Right ventricle myocardium superior (tissue), 1 donor: ENCODE measurements around the gene SERPINB6. TPM values are rescaled to one million over a fixed set of nuclear protein-coding genes. Genes with fewer than 3 reads are reported as not detected.
"Not testable (repeated sequence)": the region's sequence is repeated elsewhere in the genome, so short reads cannot be mapped to it uniquely, and the experiment has no call there.

Experiments
- ATAC-seq: fragments of 200-7000 bp; cut with Tn5 transposase; one replicate; pipeline ENCODE4 v1.9.1; 2020; ENCODE audit warnings: mild to moderate bottlenecking; ENCODE audit not compliant: poor library complexity
- DNase-seq: peaks from one replicate; pipeline ENCODE4 v3.0.0-alpha.2; 2020
- intact Hi-C: fragments of 100-400 bp; cut with DNase I; formaldehyde crosslinking; loops from one replicate; pipeline ENCODE4 v1.11.2; 2022
- total RNA-seq: library from RNA; stranded (reverse); fragmentation: NEBNext Ultra II Directional; extraction: Animal tissue kit (Norgen Biotek cat#: 25700); gene quantifications from one replicate; pipeline ENCODE4 v1.2.1, GENCODE V29; 2021
- donor health status: DM: no; HTN: yes; CAD: no; lungs with severe emphysema.

SERPINB6 gene
- total RNA-seq, 1 donor from 2014 or later, result 265 TPM

DNA sequence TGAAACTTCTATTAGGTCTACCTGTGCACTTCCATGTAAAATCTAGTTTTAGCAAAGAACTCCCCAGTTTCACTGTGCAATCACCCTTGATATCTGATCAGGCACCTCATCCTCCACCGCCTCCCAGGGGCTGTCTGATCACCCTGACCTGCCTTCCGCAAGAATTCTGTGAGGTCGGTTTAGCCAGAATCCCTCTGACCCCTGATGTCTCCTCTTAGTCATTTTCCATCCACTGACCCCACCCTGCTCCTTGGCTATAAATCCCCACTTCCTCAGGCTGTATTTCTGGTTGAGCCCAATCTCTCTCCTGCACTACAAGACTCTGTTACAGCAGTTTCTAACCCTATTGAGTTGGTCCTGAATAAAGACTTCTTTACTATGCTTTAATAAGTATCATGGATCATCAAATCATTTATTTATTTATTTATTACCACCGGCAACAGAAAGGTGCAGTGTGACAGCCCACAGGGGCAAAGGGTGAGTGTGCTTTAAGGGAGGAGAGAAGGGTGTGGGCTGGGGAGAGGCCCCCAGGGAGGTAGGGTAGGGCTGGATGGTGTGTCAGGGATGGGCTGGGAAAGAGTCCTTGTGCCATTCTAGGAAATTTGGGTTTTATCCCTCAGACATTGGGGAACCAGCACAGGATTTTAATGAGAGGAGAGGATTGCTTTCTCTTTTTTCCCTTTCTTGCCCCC is 11.2 kb upstream of the SERPINB6 start:
- DNase-seq (no peak), ATAC-seq (peak; percentile 18)
- intact Hi-C loops, result loop anchor here (10.0 kb wide), 1 partner anchor 48 kb away; no protein-coding TSS in a partner anchor

DNA sequence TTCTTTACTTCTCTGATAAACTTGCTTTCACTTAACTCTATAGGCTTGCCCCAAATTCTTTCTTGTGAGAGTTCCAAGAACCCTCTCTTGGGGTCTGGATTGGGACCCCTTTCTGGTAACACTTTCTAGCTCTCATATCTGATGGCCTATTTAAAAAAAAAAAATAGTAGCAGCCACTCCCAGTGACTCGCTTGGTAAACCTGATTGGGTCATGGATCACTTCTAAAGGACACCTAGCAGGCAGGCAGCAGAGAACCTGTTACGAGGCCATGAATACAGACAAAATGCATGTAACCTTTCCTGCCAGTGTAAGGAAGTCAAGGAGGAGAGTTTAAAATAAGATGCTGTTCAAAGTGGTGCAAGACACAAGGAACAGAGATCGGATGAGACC is 9.1 kb upstream of the SERPINB6 start:
- no peak for DNase-seq
- intact Hi-C loops, result loop anchor here (10.0 kb wide), 1 partner anchor 46 kb away; no protein-coding TSS in a partner anchor
- no peak for ATAC-seq

DNA sequence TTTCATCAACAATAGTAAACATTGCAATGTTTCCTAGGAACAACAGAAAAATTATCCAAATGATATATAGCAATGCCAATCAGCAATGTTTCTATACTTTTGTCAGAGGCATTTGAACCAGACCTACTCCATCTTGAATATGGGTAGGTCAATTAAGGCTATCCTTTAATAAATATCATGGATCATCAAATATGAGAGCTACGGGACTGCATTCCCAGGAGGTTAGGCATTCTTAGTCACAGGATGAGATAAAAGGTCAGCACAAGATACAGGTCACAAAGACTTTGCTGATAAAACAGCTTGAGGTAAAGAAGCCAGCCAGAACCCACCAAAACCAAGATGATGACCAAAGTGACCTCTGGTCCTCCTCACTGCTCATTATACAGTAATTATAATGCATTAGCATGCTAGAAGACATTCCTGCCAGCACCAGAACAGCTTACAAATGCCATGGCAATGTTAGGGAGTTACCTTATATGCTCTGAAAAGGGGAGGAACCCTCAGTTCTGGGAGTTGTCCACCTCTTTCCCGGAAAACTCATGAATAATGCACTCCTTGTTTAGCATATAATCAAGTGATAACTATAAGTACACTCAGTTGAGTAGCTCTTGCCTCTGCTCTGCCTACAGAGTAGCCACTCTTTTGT is 8.6 kb upstream of the SERPINB6 start:
- intact Hi-C loops, result loop anchor here (10.0 kb wide), 1 partner anchor 45 kb away; no protein-coding TSS in a partner anchor
- ATAC-seq (no peak), DNase-seq (no peak)

DNA sequence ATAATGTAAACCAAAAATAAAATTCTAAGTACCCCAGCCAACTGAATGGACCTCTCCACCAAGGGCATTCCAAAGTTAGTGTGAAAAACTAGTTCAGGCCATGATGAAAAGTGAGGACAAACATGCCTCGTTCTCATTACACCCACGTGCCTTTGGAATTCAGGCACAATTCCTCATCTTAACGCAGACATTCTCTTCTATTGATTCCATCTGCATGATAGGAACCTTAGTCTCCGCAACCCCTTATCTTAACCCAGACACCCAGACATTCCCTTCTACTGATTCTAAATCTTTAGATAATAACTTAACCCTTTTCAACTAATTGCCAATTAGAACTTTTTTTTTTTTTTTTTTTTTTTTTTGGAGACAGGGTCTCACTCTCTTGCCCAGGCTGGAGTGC is 7.6 kb upstream of the SERPINB6 start:
- no peak for DNase-seq
- ATAC-seq, result no peak
- intact Hi-C loops, result no loop called here

DNA sequence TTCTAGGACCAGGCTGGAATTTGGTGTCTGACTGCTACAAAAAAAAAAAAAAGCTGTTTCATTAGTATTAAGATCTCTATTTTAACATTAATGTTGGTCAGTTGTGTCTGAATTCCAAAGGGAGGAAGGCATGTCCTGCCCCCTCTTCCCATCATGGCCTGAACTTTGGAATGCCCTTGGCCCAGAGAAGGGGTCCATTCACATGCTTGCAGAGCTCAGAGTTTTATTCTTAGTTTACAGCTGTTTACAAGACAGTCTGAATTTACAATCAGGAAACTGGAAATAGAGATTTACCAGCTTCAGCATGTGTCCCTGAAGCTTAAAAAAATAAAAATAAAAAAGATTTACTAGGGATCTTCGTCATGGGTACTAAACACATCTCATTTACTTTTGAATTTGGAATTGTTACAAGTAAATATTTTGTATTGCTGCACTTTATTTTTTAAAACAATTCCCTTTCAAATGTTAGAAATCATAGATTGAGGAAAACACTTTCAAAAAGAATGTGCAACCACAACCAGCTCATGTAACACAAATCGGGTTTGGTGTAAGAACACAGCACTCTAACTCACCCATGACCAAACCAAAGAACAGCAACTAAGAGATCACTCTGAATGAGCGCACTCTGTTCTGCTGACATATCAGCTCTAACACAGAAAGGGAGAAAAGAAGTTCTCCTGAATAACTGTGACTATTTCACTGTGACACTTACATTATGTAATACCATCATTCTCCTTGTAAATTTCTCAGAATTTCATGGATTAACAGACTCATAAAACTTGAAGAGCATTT is 6.6 kb upstream of the SERPINB6 start:
- ATAC-seq, result no peak
- no peak for DNase-seq
- intact Hi-C loops, result no loop called here

DNA sequence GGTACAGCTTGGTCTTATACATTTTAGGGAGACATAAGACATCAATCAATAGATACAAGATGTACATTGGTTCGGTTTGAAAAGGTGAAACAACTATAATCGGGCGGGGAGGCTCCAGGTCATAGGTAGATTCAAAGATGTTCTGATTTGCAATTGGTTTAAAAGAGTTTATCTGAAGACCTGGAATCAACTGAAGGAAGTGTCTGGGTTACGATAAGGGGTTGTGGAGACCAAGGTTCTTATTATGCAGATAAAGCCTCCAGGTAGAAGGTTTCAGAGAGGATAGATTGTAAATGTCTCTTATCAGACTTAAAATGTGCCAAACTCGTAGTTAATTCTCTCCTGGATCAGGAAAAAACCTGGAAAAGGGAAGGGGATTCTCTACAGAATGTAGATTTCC is 5.9 kb upstream of the SERPINB6 start:
- DNase-seq (no peak), ATAC-seq (no peak)
- intact Hi-C loops, result no loop called here

DNA sequence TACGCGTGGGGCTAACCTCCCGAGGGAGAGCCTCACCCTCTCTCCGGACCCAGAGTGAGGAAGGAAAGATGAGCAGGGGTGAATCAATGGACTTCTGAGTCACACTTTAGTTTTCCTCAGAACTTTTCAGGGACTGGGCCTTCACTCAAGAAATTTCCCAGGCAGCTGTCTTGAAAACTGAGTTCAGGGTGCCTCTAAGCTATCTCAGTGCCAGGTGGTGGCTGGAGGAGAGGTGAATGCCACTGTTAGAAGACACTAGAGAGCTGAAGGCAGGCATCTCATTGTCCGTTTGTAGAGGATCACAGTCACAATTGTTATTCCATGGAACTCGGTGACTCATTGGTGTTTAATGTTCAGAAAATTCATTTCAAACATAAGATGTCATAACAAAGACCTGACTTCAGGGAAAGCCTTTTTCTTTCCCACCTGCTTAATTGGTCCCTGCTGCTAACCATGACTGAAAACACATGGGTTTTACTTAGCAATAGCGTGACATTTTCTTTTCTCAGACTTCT is 5.3 kb upstream of the SERPINB6 start:
- no peak for ATAC-seq
- intact Hi-C loops, result no loop called here
- DNase-seq, result no peak

DNA sequence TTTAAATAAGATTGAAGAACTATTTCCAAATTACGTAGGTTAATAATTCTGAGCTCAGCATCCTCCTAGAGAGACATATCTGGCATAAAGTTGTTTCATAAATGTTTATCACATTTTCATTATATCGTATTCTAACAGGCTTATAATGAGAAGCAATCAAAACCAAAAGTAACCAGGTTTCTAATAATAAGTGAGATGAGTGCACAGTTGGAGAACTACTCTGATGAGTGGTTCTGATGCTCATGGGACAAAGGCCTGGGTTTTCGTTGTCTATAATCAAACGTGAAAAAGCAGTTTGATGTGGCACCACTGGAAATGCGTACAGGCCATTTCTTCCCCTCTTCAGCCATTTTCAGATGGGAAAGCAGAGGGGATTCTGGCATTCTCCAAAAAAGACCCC is 4.7 kb upstream of the SERPINB6 start:
- ATAC-seq (no peak), DNase-seq (no peak)
- intact Hi-C loops, result no loop called here

DNA sequence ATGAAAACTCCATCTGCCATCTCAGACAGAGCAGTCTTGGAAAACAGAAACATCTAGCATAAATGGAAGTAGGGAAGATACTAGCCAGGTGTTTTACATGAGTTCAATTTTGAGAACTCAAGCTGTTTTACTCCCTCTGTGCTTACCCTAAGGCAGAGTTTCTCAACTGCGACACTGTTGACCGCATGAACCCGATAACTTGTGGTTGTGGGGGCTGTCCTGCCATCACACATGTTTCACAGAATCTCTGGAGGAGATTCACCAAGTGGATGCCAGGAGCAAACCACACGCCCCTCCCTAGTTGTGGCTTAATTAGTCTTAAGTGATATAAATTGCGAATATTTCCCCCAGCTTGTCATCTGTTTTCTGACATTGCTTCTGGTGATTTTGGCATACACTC is 2.3 kb upstream of the SERPINB6 start:
- ATAC-seq, result no peak
- intact Hi-C loops, result no loop called here
- no peak for DNase-seq

DNA sequence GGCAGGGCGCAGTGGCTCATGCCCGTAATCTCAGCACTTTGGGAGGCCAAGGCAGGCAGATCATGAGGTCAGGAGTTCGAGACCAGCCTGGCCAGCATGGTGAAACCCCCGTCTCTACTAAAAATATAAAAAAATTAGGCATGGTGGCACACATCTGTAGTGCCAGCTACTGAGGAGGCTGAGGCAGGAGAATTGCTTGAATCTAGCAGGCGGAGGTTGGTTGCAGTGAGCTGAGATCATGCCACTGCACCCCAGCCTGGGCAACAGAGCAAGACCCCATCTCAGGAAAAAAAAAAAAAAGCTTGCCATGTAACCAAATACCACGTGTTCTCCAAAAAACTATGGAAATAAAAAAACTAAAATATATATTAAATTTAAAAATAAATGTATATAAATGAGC is 1.8 kb upstream of the SERPINB6 start:
- intact Hi-C loops, ATAC-seq, DNase-seq: not testable (repeated sequence)

DNA sequence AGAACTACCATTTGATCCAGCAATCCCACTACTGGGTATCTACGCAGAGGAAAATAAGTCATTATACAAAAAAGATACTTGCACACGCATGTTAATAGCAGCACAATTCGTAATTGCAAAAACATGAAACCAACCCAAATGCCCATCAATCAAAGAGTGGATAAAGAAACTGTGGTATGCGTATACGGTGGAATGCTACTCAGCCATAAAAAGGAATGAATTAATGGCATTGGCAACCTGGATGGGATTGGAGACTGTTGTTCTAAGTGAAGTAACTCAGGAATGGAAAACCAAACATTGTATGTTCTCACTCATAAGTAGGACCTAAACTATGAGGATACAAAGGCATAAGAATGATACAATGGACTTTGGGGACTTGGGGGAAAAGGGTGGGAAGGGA is 1.3 kb upstream of the SERPINB6 start:
- intact Hi-C loops, ATAC-seq, DNase-seq: not testable (repeated sequence)

DNA sequence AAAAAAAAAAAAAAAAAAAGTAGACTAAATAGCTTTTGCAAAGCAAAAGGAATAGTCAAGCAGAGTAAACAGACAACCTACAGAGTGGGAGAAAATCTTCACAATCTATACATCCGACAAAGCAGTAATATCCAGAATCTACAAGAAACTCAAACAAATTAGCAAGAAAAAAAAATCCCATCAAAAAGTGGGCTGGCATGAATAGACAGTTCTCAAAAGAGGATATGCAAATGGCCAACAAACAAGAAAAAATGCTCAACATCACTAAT is 786 bp upstream of the SERPINB6 start:
- ATAC-seq, DNase-seq, intact Hi-C loops: not testable (repeated sequence)

DNA sequence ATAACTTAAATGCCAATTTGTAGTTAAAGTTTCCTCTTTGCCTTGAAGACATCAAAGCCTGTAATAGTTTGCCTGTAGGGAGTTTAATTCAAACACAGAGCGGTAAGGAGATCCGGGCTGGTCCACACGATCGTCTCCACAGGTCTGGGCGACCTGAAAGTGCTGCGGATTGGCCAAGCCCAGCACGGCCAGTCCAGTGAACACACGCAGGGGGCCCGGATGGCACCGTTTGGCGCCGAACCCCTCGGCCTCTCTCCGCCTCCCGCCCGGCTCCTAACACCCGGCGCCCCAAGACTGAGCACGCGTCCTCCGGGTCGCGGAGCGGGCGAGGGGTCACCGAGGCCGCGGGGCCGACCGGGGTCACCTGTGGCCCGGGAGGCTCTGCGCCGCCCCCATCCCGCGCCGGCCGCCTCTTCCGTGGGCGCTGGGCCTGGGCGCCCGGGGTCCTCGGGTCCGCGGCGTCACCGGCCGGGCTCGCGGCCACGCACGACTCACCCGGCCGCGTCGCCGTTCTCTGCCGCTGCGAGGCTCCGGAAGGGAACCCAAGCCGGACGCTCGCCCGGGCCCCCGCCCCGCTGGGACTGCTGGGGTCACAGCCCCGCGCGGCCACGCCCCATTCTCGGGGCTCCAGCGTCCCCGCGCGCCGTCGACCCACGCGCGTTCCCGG is 481 bp downstream of the SERPINB6 start:
- DNase-seq (peak; percentile 90), ATAC-seq (peak; percentile 87)
- intact Hi-C loops, result no loop called here

DNA sequence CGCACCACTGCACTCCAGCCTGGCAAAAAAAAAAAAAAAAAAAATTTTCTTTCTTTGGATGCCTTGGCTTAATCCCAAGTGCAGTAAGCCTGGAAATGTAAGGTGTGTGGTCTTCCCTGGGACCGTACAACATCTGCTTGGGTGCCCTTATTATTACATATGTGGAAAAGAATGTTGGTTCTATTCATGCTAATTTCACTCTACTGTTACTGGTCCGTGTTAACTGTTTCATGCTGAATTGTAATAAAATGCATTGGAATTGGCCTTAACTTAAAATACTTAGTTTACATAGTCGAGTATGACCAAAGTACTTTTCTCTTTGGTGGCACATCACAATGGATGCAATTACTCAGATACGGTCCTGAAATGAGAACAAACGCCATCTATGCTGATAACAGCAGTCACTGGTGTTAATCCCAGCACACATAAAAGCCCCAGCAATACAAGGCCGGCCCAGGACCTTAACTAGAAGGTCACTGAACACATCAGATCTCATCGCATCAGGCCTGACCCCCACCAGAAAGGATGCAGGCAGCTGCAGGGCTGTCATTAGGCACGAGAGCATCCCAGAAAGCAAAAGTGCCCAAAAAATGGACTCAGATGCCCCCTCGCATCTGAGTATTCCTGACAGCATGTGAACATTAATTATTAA is 1.2 kb downstream of the SERPINB6 start:
- ATAC-seq (no peak), DNase-seq (no peak)
- intact Hi-C loops, result no loop called here

DNA sequence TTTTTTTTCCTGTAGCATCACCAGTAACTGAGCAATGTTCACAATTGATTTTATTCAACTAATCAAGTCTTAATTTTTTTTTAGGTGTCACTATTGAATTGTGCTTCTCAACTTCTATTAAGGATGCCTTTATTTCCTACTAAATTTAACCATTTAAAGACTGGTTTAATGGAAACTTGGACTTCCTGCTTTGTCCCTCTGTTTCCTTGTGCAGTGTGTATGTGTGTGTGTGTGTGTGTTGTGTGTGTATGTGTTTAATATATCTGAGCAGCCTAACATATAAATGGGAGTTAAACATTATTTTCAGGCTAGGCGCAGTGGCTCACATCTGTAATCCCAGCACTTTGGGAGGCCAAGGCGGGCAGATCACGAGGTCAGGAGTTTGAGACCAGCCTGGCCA is 1.8 kb downstream of the SERPINB6 start:
- no peak for DNase-seq
- intact Hi-C loops, result no loop called here
- ATAC-seq, result no peak

DNA sequence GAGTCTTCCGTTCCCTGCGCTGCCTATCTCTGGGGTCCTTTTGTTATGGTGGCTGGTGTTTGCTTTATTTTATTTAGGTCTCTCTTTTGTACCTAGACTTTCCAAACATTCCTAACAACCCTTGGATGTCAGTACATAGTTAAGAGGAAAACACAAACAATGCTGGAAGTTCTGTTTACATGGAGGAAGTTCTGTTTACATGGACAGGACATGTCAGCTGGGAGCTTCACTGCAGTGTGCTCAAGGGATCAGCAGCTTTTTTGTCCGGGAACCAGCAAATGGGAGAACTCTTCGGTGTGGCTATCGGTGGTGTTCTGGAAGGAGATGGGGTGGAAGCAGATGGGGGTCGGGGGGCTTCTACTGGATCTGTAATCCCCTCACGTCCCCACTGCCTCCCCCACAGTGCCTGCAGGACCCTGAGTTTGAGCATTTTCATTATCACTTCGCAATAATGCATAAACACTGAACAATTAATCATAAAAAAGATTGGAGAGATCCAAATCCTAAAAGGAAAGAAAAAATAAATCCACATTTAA is 2.7 kb downstream of the SERPINB6 start:
- intact Hi-C loops, result no loop called here
- DNase-seq, result no peak
- no peak for ATAC-seq

DNA sequence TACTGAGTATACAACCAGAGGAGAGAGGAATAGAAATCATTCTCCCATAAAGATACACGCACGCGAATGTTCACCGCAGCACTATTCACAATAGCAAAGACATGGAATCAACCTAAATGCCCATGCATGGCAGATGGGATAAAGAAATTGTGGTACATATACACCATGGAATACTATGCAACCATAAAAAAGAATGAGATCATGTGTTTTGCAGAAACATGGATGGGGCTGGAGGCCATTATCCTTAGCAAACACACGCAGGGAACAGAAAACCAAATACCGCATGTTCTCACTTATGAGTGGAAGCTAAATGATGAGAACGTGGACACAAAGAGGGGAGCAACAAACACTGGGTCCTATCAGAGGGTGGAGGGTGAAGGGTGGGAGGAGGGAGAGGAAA is 3.4 kb downstream of the SERPINB6 start:
- DNase-seq, result no peak
- ATAC-seq, result no peak
- intact Hi-C loops, result no loop called here

DNA sequence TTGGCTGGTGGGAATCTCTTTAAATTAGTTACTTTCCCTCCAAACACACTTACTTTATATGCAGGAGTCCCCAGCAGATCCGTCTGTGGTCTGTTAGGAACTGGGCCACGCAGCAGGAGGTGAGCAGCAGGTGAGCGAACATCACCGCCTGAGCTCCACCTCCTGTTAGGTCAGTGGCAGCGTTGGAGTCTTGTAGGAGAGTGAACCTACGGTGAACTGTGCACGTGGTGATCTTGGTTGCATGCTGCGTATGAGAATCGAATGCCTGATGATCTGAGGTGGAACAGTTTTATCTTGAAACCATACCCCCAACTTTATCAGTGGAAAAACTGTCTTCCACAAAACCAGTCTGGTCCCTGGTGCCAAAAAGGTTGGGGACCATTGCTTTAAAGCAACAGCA is 5.0 kb downstream of the SERPINB6 start:
- DNase-seq (no peak), ATAC-seq (no peak)
- intact Hi-C loops, result no loop called here
